GM12878 (cell line): ENCODE results near the gene ATP2A2. TPM values are rescaled to one million over a fixed set of nuclear protein-coding genes. Genes with fewer than 3 reads are reported as not detected.

Experiments used
- ATAC-seq: fragments of 200-7000 bp; cut with Tn5 transposase; 3 replicates; pipeline ENCODE4 v1.9.1; 2020; ENCODE audit warnings: mild to moderate bottlenecking, moderate library complexity
- BruUV-seq: library from RNA; stranded (reverse); fragments of 400-500 nt; replicated peaks from 2 replicates; lab custom pipeline; 2021; lab: Mats Ljungman, UMichigan
- CTCF ChIA-PET: fragments of 300-600 bp; sonication (Branson Sonifier 250); formaldehyde crosslinking; extraction: SDS; loops from one replicate; lab custom pipeline; 2021; ENCODE audit warnings: inconsistent platforms; lab: Yijun Ruan, JAX
- POLR2A ChIA-PET: fragments of 350-600 bp; formaldehyde crosslinking; extraction: SDS; loops from one replicate; lab custom pipeline; 2021; ENCODE audit warnings: inconsistent platforms; lab: Charles Lee
- RAD21 ChIA-PET: fragments of 300-600 bp; sonication (Branson Sonifier 250); formaldehyde crosslinking; loops from one replicate; lab custom pipeline; 2023; ENCODE audit warnings: antibody characterized with exemption; ENCODE audit not compliant: unreplicated experiment; lab: Charles Lee
- SMC1A ChIA-PET: fragments of 300-600 bp; sonication (Branson Sonifier 250); formaldehyde crosslinking; loops from one replicate; lab custom pipeline; 2023; ENCODE audit not compliant: unreplicated experiment, uncharacterized antibody; lab: Charles Lee
- DNase-seq: peaks from one replicate; pipeline ENCODE4 v3.0.0-alpha.2; 2011; ENCODE audit warnings: low read depth, low spot score
- FAIRE-seq: peaks from 3 replicates; lab custom pipeline; 2011; peaks lifted over from hg19 to GRCh38; lab: Jason Lieb, UNC
- H2AFZ ChIP-seq: 2 replicates; pipeline ENCODE4 v1.6.0; 2011; ENCODE audit warnings: low read depth, low read length, control low read depth; ENCODE audit not compliant: control insufficient read depth
- H3K27ac ChIP-seq: 2 replicates; pipeline ENCODE4 v1.5.1; 2011; ENCODE audit warnings: control low read depth; ENCODE audit not compliant: control insufficient read depth, insufficient read depth
- H3K27me3 ChIP-seq, 2 experiments: replicated peaks in 1 of 2; 2 replicates each; pipeline versions ENCODE4 v1.6.0 to v1.6.1; 2011; ENCODE audit warnings: low read length in 1 of 2; ENCODE audit not compliant: control insufficient read depth in 2 of 2, insufficient read depth in 2 of 2
- H3K36me3 ChIP-seq, 2 experiments: 2 replicates each; pipeline ENCODE4 v1.5.1; 2011; ENCODE audit warnings: low read length in 1 of 2; ENCODE audit not compliant: control insufficient read depth in 2 of 2, insufficient read depth in 2 of 2
- H3K4me1 ChIP-seq: 2 replicates; pipeline ENCODE4 v1.6.1; 2011; ENCODE audit warnings: mild to moderate bottlenecking, low read length, moderate library complexity, mixed read lengths; ENCODE audit not compliant: control insufficient read depth, insufficient read depth
- H3K4me2 ChIP-seq: 2 replicates; pipeline ENCODE4 v1.6.0; 2011; ENCODE audit warnings: control low read depth; ENCODE audit not compliant: control insufficient read depth, insufficient read depth
- H3K4me3 ChIP-seq: fragments of 200-600 bp; sonication (generic); 2 replicates; pipeline ENCODE4 v1.5.1; 2016
- H3K79me2 ChIP-seq: 2 replicates; pipeline ENCODE4 v1.6.0; 2011; ENCODE audit warnings: low read length; ENCODE audit not compliant: control insufficient read depth, insufficient read depth
- H3K9ac ChIP-seq: 2 replicates; pipeline ENCODE4 v1.8.0; 2011; ENCODE audit warnings: low read length, control low read depth, mixed read lengths; ENCODE audit not compliant: control insufficient read depth, insufficient read depth
- H3K9me3 ChIP-seq: replicated peaks from 3 replicates; pipeline ENCODE4 v1.5.1; 2011; ENCODE audit warnings: mild to moderate bottlenecking, low read length; ENCODE audit not compliant: control insufficient read depth, insufficient read depth
- H4K20me1 ChIP-seq: 2 replicates; pipeline ENCODE4 v1.6.0; 2011; ENCODE audit not compliant: control insufficient read depth, insufficient read depth
- ATF2 ChIP-seq: IDR thresholded peaks from 2 replicates; pipeline ENCODE4 v1.6.1; 2012; ENCODE audit warnings: low read length, inconsistent platforms
- BCL11A ChIP-seq: IDR thresholded peaks from 2 replicates; pipeline ENCODE4 v1.6.1; 2011; ENCODE audit warnings: low read depth, low read length
- HSF1 ChIP-seq: fragments of 150-350 bp; IDR thresholded peaks from 2 replicates; pipeline ENCODE4 v1.6.1; 2014; ENCODE audit warnings: mild to moderate bottlenecking, low read depth, low read length
- NBN ChIP-seq: fragments of 450-650 bp; IDR thresholded peaks from 2 replicates; pipeline ENCODE4 v1.6.1; 2016
- SP1 ChIP-seq: IDR thresholded peaks from one replicate; pipeline ENCODE4 v1.6.1; 2011; ENCODE audit warnings: low read depth, low read length
- ZSCAN29 ChIP-seq: fragments of 450-650 bp; IDR thresholded peaks from 2 replicates; pipeline ENCODE4 v1.6.1; 2017; ENCODE audit warnings: mild to moderate bottlenecking, moderate library complexity
- WGBS: methylation state at CpG from one replicate; pipeline ENCODE4 v1.1.6; 2016; ENCODE audit warnings: low lambda C conversion rate; ENCODE audit not compliant: insufficient replicate concordance, insufficient coverage; ENCODE audit errors: missing lambda C conversion rate; 5-methylcytosine and 5-hydroxymethylcytosine counted together
- in situ Hi-C: fragments of 300-500 bp; cut with MboI; formaldehyde crosslinking; loops from 9 replicates; pipeline ENCODE4 v1.14.3; 2018; ENCODE audit warnings: mixed read lengths
- intact Hi-C: fragments of 100-400 bp; cut with micrococcal nuclease; formaldehyde crosslinking; loops from one replicate; pipeline ENCODE4 v1.14.2; 2022; ENCODE audit not compliant: unreplicated experiment
- polyA plus RNA-seq, 11 experiments: library from polyadenylated mRNA; depleted of rRNA in 4 of 11; unstranded in 6 of 11; stranded (reverse) in 5 of 11; fragments of >200 nt; fragmentation: Nextera tagmentation in 4 of 11; fragmentation: Illumina TruSeq in 1 of 11; extraction: Ambion mirVana in 4 of 11; extraction: Trizol in 1 of 11; gene quantifications; 1 replicate in 1 of 11; 2 replicates in 10 of 11; pipeline versions ENCODE4 v1.2.1 to v1.2.3, GENCODE V29; 2011 to 2016; ENCODE audit warnings: inconsistent platforms in 2 of 11, missing spikeins in 2 of 11, low read depth in 1 of 11
- total RNA-seq, 4 experiments: library from RNA; depleted of rRNA in 3 of 4; stranded (reverse); fragments of >200 nt in 3 of 4; fragmentation: Illumina TruSeq in 1 of 4; extraction: Trizol in 1 of 4; gene quantifications; 2 replicates each; pipeline versions ENCODE4 v1.2.1 to v1.2.3, GENCODE V29; 2013 to 2021

The ATP2A2 gene
- total and polyA plus RNA-seq, 10 of the 15 experiments (the other 5 are each of a cell fraction or from before 2014, with no cell fraction given), result 3.7 to 133 (median 34.4) TPM

GRCh38 chr12:110246636-110247339, 34.3 kb upstream of the ATP2A2 start:
- ChIA-PET CTCF (interaction anchor here (0.6 to 4.0 kb wide), 5 partner anchors 76 to 147 kb away, joined by 3 to 16 read pairs (median 3); no protein-coding TSS in a partner anchor), SMC1A (no interaction called here), POLR2A (no interaction called here), RAD21 (interaction anchor here (1.2 kb wide), 1 partner anchor 185 kb away, joined by 5 read pairs; no protein-coding TSS in a partner anchor)
- no peak overlapping the region for H2AFZ ChIP-seq
- H3K9me3 ChIP-seq, result no peaks in the 10 kb centered on the region
- H3K36me3 ChIP-seq, result no peaks in the 10 kb centered on the region
- H3K4me1 ChIP-seq, result peaks cover 5% of the 10 kb centered on the region; the same call in 1 of the 2 replicates
- BruUV-seq, result no TSS peak
- H3K9ac ChIP-seq, result no peak overlapping the region
- in situ Hi-C loops, result no loop called here
- FAIRE-seq, result no peak
- intact Hi-C loops, result no loop called here
- no peak for TF ChIP-seq ZSCAN29
- no peak for TF ChIP-seq ATF2
- no peak for TF ChIP-seq SP1
- no peak for TF ChIP-seq HSF1
- no peak for TF ChIP-seq BCL11A
- TF ChIP-seq NBN, result no peak
- no peak overlapping the region for H3K27ac ChIP-seq
- WGBS, result 75% methylated on average over 4 of the region's 4 CpGs
- no peak overlapping the region for H3K4me2 ChIP-seq
- H3K27me3 ChIP-seq, result no peaks in the 10 kb centered on the region
- no peaks in the 10 kb centered on the region for H3K79me2 ChIP-seq
- DNase-seq, result no peak
- H4K20me1 ChIP-seq, result no peaks in the 10 kb centered on the region
- ATAC-seq, result no peak
- H3K4me3 ChIP-seq, result no peak overlapping the region
